ENCODE results near the gene SMCO1.

- TF ChIP-seq CTCF (IDR thresholded peaks at IDR 0.05): no peak
- no peak for TF ChIP-seq POLR2A (IDR thresholded peaks at IDR 0.05)
These were observed 31.4 kb upstream of the SMCO1 start for GRCh38 chr3:196546537-196546936.

Measured in esophagus squamous epithelium (tissue), 4 donors.